GM12873 (cell line): ENCODE data around the gene SV2B.

Experiments used
- TF ChIP-seq, protein P1 (sequence below): IDR thresholded peaks from 2 replicates; pipeline ENCODE4 v1.5.1; 2012; ENCODE audit warnings: low read depth, mild to moderate bottlenecking, moderate library complexity, low read length, control low read depth; ENCODE audit not compliant: insufficient read depth; ENCODE audit errors: missing control alignments

The SV2B gene

DNA sequence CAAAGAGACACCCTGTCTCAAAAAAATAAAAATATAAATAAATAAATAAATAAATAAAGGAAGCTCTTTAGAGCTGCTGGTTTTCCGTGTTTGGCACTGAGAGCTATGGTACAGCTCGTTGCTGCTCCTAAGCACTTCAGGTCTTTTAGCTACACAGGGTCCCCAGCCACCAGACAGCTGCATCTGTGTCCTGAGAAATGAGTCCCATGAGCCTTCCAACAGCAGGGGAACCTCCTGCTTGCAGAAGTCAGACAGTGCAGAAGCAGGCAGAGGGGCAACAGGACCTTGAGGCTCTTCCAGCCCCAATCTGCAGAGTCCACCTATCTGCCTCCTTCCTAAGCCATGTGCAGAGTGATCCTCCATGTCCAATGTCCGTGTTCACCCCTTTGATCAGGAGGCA lies 159.0 kb downstream of the SV2B start:
- TF ChIP-seq, protein P1, sequence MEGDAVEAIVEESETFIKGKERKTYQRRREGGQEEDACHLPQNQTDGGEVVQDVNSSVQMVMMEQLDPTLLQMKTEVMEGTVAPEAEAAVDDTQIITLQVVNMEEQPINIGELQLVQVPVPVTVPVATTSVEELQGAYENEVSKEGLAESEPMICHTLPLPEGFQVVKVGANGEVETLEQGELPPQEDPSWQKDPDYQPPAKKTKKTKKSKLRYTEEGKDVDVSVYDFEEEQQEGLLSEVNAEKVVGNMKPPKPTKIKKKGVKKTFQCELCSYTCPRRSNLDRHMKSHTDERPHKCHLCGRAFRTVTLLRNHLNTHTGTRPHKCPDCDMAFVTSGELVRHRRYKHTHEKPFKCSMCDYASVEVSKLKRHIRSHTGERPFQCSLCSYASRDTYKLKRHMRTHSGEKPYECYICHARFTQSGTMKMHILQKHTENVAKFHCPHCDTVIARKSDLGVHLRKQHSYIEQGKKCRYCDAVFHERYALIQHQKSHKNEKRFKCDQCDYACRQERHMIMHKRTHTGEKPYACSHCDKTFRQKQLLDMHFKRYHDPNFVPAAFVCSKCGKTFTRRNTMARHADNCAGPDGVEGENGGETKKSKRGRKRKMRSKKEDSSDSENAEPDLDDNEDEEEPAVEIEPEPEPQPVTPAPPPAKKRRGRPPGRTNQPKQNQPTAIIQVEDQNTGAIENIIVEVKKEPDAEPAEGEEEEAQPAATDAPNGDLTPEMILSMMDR, result no peak

DNA sequence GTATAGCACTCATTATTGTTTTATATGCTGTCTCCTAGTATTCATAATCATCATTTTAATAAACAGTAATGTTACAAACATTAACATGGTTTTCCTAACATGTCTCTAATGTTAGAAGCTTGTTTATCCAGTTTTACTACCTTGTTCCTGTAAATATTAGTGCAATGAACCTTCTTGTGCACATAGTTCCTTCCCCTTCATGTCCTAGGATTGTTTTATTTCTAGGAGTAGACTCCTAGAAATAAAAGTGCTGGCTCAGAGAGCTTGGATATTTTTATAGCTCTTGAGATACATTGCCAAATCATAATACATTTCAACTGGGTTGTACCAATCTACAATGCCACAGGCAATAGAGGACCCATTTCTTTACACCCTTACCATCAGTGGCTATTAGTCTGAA lies 161.3 kb downstream of the SV2B start:
- TF ChIP-seq, protein P1, result no peak

DNA sequence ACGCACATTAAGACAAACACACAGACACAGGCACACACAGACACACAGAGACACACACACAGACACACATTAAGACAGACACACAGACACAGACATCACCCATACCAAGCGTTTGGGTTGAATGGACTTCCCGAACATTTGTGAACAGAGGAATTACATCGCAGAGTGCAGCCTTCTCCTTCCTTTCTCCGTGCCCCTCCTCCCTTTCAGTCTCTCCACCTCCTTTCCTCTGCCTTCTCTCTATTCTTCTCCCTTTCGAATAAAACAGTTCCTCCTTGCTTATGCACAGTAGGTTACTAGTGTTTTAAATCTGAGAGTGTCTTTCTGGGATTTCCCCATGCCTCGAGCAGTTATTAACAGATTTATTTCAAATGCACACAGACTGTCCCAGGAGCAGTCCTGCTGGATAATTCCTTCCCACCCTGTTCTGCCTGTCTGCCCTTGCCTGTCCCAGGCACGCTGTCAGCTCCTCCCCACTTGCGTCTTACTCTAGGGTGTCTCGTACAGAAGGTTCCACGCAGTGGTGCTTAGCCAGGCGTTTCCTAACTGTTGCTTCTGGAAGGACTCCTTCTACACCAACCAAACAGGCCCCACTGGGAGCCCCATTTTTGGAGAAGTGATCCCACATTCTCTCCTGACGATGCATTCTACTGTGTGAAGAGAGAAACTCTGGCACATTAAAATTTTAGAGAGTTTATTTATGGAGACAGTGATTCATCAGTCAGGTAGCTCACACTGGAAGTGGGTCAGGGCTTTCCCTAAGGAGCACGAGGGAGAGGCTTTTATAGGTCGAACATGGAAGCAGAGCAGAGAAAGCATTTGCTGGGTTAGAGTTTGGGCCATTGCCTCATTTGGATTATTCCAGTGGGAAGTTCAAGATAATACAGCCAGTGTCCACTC lies 163.8 kb downstream of the SV2B start:
- TF ChIP-seq, protein P1, result no peak

DNA sequence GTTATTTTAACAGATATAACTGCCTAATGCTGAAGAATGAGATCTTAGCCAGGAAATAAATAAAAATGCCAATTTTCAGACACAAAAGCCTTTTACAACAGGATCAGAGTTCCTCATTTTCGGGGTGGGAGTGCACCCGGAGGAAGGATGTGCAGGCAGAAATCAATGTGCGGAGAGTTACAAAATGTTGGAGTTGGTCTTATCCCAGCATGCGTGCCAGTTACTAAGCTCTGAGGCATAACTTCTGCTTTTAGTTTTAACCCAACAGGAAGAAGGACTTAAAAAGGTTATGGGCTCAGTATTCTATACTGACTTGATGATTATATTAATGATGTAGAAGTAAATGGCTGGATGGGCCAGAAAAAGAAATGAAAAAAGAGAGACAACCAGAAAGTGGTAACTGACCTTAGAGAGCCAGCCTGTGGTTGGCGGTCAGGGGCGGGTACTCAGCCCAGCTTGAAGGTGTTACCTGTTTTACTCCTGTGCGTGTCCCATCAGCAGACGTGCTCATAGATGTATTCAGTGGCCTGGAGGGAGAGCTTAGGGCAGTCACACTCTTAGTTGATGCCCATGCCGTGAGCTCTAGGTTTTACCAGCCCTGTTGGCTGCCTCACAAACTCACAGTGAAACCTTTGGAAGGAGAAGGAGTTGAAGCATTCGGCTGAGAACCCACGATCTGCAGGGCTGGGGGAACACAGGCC lies 164.7 kb downstream of the SV2B start:
- TF ChIP-seq, protein P1, result no peak

DNA sequence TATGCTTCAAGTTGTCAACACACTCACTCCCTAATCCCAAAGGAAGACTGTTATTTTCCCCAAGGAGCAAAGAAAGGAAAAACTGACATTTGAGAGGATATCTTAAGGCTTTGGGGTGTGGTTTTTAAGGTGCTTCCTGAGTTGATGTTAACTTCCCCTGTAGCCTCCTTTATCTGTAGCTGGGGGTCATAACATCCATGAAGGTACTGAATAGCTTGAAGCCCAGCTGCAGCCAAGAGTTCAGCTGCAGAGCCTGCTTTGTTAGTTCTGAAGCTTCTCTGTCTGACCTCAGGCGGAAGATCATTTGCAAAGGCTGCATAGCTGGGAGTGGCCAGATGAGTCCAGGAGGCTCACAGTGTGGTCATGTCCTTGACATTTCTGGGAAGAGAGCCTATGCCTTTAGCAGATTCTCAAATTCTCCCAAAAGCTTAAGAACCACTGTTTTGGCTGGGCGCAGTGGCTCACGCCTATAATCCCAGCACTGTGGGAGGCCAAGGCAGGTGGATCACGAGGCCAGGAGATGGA lies 165.4 kb downstream of the SV2B start:
- TF ChIP-seq, protein P1, result no peak

DNA sequence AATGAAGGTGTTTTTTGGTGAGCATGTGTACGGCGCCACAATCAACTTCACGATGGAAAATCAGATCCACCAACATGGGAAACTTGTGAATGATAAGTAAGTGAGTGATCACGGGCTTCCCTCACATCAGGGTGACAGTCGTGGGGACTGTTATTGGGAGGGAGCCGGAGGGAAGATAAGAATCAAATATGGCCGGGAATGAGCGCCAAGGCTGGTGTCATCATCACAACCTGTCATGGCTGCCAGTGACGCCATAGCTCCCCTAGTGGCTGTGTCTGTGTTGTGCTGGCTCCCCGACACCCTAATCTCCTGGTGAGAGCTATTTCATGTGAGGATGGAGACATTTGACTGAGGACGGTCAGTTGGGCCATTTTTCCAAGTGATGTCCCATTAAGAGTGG lies 168.5 kb downstream of the SV2B start:
- TF ChIP-seq, protein P1, result peak; percentile 64

DNA sequence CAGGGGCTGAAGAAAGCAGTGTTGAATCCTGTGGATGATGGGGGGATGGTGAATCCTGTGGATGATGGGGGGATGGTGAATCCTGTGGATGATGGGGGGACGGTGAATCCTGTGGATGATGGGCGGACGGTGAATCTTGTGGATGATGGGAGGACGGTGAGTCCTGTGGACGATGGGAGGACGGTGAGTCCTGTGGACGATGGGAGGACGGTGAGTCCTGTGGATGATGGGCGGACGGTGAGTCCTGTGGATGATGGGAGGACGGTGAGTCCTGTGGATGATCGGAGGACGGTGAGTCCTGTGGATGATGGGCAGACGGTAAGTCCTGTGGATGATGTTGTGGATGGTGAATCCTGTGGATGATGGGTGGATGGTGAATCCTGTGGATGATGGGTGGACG lies 170.7 kb downstream of the SV2B start:
- TF ChIP-seq, protein P1, result no peak
